Mucosa of descending colon (tissue), 3 donors: Measurements from ENCODE around the gene VAT1L. TPM values are rescaled to one million over a fixed set of nuclear protein-coding genes. Genes with fewer than 3 reads are reported as not detected.

Experiments
- ATAC-seq: fragments of 200-7000 bp; cut with Tn5 transposase; one replicate; pipeline ENCODE4 v1.9.1; 2020; ENCODE audit warnings: mild to moderate bottlenecking, moderate library complexity
- DNase-seq, 3 donors: peaks; one replicate each; pipeline ENCODE4 v3.0.0-alpha.2; 2020
- H3K36me3 ChIP-seq: fragments of 200-600 bp; one replicate; pipeline ENCODE4 v1.8.0; 2021; ENCODE audit warnings: low read depth, mild to moderate bottlenecking
- H3K4me1 ChIP-seq: fragments of 200-600 bp; one replicate; pipeline ENCODE4 v1.8.0; 2021; ENCODE audit warnings: low read depth, mild to moderate bottlenecking
- H3K4me3 ChIP-seq: fragments of 200-600 bp; one replicate; pipeline ENCODE4 v1.8.0; 2021; ENCODE audit warnings: mild to moderate bottlenecking
- H3K9me3 ChIP-seq: fragments of 200-600 bp; one replicate; pipeline ENCODE4 v1.8.0; 2021; ENCODE audit warnings: mild to moderate bottlenecking
- intact Hi-C, 2 donors: fragments of 100-400 bp; cut with DNase I in 1 of 2; cut with micrococcal nuclease in 1 of 2; formaldehyde crosslinking; loops; one replicate each; pipeline versions ENCODE4 v1.11.0 to v1.11.1; 2022; cut with DNase I, micrococcal nuclease
- total RNA-seq, 3 donors: library from RNA; stranded (reverse); fragmentation: NEBNext Ultra II Directional in 2 of 3; extraction: Animal tissue kit (Norgen Biotek cat#: 25700) in 2 of 3; gene quantifications; one replicate each; pipeline versions ENCODE4 v1.2.1 to v1.2.4, GENCODE V29; 2021 to 2023
- TF ChIP-seq, protein P1 (sequence below): fragments of 200-600 bp; IDR thresholded peaks from one replicate; pipeline ENCODE4 v1.8.0; 2022; ENCODE audit warnings: antibody characterized with exemption, mild to moderate bottlenecking
- donor health status: DM: no; HTN: no; CAD: no; lungs with moderate emphysema.
- donor health status: DM: no; HTN: no; CAD: no.
- donor health status: DM: no; HTN: yes; CAD: no.

The VAT1L gene
- total RNA-seq, 3 donors from 2014 or later = 0.84 to 8.7 (median 0.84) TPM

DNA sequence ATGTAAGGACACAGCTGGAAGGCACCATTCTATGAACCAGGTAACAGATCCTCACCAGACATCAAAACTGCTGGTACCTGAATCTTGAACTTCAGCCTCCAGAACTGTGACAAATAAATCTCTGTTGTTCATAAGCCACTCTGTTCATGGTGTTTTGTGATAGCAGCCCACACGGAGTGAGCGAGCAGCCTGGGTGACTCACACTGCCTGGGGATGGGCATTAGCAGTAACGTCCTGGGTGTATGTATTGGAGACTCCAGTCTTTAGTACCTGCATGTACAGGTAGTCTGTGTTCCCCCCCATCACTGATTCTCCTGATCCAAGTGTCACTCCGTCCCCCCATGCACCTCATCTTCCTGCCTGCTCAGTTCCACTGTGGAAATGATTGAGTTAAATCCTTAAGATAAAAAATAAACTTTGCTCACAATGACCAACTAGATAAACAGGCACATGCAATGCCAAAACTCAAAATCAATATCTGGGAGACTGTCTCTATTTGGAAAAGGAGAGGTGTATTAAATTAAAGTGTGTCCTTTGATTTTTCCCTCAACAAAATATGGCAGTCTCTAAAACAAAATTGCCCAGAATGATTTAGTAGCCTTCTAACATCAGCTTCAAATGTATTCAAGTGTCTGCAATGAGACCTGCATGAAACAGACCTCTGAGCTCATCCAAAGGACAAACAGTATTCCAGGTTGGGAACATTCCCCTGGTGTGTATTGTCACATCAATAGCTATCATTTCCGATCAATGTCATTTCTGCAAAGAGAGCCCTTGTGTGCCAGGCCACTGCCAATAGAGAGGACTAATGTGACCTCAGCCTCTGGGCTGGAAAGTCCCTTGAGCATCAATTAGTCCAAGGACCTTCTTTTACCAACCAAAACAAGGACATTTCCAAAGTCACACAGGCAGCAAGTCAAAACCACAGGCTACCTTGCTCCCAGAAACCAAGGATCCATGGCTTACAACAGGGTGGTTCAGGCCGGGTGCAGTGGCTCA, 12.2 kb upstream of the VAT1L start:
- intact Hi-C loops = no loop called here
- H3K4me3 ChIP-seq = no peak overlapping the region
- DNase-seq (no peak), ATAC-seq (no peak)
- H3K36me3 ChIP-seq = no peaks in the 10 kb centered on the region
- TF ChIP-seq, protein P1, sequence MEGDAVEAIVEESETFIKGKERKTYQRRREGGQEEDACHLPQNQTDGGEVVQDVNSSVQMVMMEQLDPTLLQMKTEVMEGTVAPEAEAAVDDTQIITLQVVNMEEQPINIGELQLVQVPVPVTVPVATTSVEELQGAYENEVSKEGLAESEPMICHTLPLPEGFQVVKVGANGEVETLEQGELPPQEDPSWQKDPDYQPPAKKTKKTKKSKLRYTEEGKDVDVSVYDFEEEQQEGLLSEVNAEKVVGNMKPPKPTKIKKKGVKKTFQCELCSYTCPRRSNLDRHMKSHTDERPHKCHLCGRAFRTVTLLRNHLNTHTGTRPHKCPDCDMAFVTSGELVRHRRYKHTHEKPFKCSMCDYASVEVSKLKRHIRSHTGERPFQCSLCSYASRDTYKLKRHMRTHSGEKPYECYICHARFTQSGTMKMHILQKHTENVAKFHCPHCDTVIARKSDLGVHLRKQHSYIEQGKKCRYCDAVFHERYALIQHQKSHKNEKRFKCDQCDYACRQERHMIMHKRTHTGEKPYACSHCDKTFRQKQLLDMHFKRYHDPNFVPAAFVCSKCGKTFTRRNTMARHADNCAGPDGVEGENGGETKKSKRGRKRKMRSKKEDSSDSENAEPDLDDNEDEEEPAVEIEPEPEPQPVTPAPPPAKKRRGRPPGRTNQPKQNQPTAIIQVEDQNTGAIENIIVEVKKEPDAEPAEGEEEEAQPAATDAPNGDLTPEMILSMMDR = no peak
- H3K4me1 ChIP-seq = no peaks in the 10 kb centered on the region
- no peaks in the 10 kb centered on the region for H3K9me3 ChIP-seq

DNA sequence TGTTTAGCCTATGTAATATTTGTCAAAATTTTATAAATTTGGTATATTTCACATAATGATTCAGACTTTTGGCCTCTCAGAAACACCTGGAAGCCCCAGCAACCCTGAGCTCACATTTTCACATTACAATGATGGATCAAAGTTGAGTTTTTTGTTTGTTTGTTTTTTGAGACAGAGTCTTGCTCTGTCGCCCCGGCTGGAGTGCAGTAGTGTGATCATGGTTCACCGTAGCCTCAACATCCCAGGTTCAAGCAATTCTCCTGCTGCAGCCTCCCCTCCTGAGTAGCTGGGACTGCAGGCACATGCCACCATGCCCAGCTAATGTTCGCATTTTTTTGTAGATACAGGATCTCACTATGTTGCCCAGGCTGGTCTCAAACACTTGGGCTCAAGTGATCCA, 10.6 kb upstream of the VAT1L start:
- DNase-seq (no peak), ATAC-seq (no peak)
- Histone ChIP-seq H3K9me3 (no peaks in the 10 kb centered on the region), H3K4me3 (no peak overlapping the region), H3K4me1 (no peaks in the 10 kb centered on the region), H3K36me3 (no peaks in the 10 kb centered on the region)
- intact Hi-C loops = no loop called here
- TF ChIP-seq, protein P1 = no peak

DNA sequence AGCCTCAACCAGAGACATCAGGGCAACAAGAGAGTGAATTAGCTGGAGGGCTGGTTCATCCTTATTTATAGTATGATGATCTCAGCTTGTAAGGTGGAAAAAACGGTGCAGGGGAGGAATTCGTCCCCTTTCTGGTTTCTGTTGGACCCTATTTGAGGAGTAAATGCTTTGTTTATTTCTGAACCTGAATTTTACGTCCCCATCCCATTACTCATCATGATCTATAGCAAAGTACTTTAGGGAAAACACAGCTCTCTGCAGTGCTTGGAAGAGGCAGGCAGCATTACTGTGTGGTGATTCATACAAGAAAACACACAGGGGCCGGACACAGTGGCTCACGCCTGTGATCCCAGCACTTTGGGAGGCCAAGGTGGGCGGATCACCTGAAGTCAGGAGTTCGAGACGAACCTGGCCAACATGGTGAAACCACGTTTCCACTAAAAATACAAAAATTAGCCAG, 8.0 kb upstream of the VAT1L start:
- H3K9me3 ChIP-seq = no peaks in the 10 kb centered on the region
- intact Hi-C loops = no loop called here
- DNase-seq = no peak
- no peak for ATAC-seq
- no peak overlapping the region for H3K4me3 ChIP-seq
- TF ChIP-seq, protein P1 = no peak
- H3K4me1 ChIP-seq = no peaks in the 10 kb centered on the region
- no peaks in the 10 kb centered on the region for H3K36me3 ChIP-seq

DNA sequence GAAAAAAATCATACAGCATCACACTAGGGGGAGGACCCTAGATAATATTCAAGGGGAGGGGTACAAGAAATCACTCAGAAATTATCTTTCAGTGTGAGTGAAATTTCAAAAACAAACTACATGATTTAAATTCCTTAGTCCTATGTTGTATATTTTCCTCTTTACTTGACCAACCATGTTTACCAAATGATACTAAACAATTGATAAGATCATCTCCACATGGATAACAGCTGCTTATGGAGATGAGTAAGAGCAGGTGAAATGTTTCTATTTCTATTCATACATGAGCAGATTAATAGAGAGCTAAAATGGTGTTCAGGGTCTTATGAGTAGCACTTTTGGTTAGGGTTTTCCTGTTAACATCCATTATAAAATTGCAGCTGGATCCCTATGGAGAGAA, 7.3 kb upstream of the VAT1L start:
- Histone ChIP-seq H3K4me3 (no peak overlapping the region), H3K4me1 (no peaks in the 10 kb centered on the region), H3K9me3 (no peaks in the 10 kb centered on the region), H3K36me3 (no peaks in the 10 kb centered on the region)
- TF ChIP-seq, protein P1 = no peak
- DNase-seq (no peak), ATAC-seq (no peak)
- intact Hi-C loops = no loop called here

DNA sequence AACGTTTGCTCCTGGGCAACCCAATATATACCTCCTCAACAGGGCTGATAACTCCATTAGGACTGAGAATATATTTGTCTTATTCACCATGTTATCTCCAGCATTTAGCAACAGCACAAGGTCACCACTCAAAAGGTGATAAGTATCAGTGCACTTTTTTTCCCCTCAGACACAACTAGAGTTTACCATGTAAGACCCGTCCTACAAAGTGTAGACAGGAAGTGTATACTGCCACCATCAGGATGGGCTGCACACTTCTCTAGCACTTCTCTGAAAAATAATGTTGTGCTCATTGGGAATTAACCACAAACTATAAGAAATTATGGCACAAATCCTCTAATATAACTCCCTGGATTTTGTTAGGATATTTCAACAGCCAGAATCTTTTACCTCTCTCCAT, 5.7 kb upstream of the VAT1L start:
- H3K9me3 ChIP-seq = no peaks in the 10 kb centered on the region
- no peaks in the 10 kb centered on the region for H3K4me1 ChIP-seq
- intact Hi-C loops = no loop called here
- ATAC-seq = no peak
- TF ChIP-seq, protein P1 = no peak
- DNase-seq = no peak
- H3K36me3 ChIP-seq = no peaks in the 10 kb centered on the region
- H3K4me3 ChIP-seq = no peak overlapping the region
